A673 (cell line): Measurements from ENCODE around the gene SYTL3. TPM values are rescaled to one million over a fixed set of nuclear protein-coding genes. Genes with fewer than 3 reads are reported as not detected.

Experiments
- BruUV-seq: library from RNA; stranded (reverse); fragments of 400-500 nt; replicated peaks from 2 replicates; lab custom pipeline; 2021; lab: Mats Ljungman, UMichigan
- CTCF ChIA-PET: fragments of 300-600 bp; sonication (Branson Sonifier 250); formaldehyde crosslinking; loops from one replicate; lab custom pipeline; 2022; ENCODE audit warnings: antibody characterized with exemption; lab: Charles Lee
- POLR2A ChIA-PET: fragments of 300-600 bp; sonication (Branson Sonifier 250); formaldehyde crosslinking; loops from one replicate; lab custom pipeline; 2022; ENCODE audit warnings: antibody characterized with exemption; ENCODE audit not compliant: low non-redundant PET; lab: Charles Lee
- DNase-seq: peaks from one replicate; pipeline ENCODE4 v3.0.0-alpha.2; 2015; ENCODE audit warnings: low spot score
- H3K27ac ChIP-seq: fragments of 200-600 bp; sonication (generic); 2 replicates; pipeline ENCODE4 v1.5.1; 2016; ENCODE audit warnings: mixed run types, low read depth, mild to moderate bottlenecking, mixed read lengths, antibody characterized with exemption, low read length; ENCODE audit not compliant: poor library complexity, severe bottlenecking
- H3K27me3 ChIP-seq: fragments of 200-600 bp; sonication (generic); replicated peaks from 2 replicates; pipeline ENCODE4 v1.6.1; 2017; ENCODE audit warnings: mixed run types, low read depth, mild to moderate bottlenecking, mixed read lengths, antibody characterized with exemption, low read length; ENCODE audit not compliant: insufficient read depth, poor library complexity
- H3K36me3 ChIP-seq: fragments of 200-600 bp; sonication (generic); 2 replicates; pipeline ENCODE4 v1.6.1; 2016; ENCODE audit warnings: mixed run types, mild to moderate bottlenecking, mixed read lengths, antibody characterized with exemption, low read length; ENCODE audit not compliant: insufficient read depth, poor library complexity, severe bottlenecking
- H3K4me1 ChIP-seq: fragments of 200-600 bp; sonication (generic); 2 replicates; pipeline ENCODE4 v1.6.1; 2017; ENCODE audit warnings: mixed run types, mild to moderate bottlenecking, mixed read lengths, antibody characterized with exemption, low read length; ENCODE audit not compliant: insufficient read depth, poor library complexity, severe bottlenecking
- H3K4me3 ChIP-seq: fragments of 200-600 bp; sonication (generic); 2 replicates; pipeline ENCODE4 v1.5.1; 2016; ENCODE audit warnings: low read depth, mixed run types, mild to moderate bottlenecking, mixed read lengths, low read length; ENCODE audit not compliant: poor library complexity, severe bottlenecking
- H3K9me3 ChIP-seq: fragments of 200-600 bp; sonication (generic); 2 replicates; pipeline ENCODE4 v1.6.1; 2016; ENCODE audit warnings: mixed run types, low read depth, mild to moderate bottlenecking, mixed read lengths, antibody characterized with exemption, low read length; ENCODE audit not compliant: poor library complexity, severe bottlenecking
- CTCF ChIP-seq: fragments of 300-800, 200-600 bp; sonication (generic); conservative IDR thresholded peaks from 2 replicates; pipeline ENCODE4 v1.5.1; 2017; ENCODE audit warnings: low read depth, mild to moderate bottlenecking, antibody characterized with exemption, low read length, moderate library complexity, mixed read lengths
- EZH2 ChIP-seq: fragments of 200-600 bp; sonication (generic); IDR thresholded peaks from 2 replicates; pipeline ENCODE4 v1.6.1; 2017; ENCODE audit warnings: borderline replicate concordance, low read depth, mild to moderate bottlenecking, mixed read lengths, antibody characterized with exemption, low read length; ENCODE audit not compliant: poor library complexity, severe bottlenecking
- intact Hi-C: fragments of 100-400 bp; cut with micrococcal nuclease; formaldehyde crosslinking; loops from one replicate; pipeline ENCODE4 v1.10.0; 2022; ENCODE audit not compliant: unreplicated experiment
- total RNA-seq: library from RNA; stranded (reverse); gene quantifications from 2 replicates; pipeline ENCODE4 v1.2.3, GENCODE V29; 2021

SYTL3 gene
- total RNA-seq, 1 experiment from 2014 or later, result 0.82 TPM

DNA sequence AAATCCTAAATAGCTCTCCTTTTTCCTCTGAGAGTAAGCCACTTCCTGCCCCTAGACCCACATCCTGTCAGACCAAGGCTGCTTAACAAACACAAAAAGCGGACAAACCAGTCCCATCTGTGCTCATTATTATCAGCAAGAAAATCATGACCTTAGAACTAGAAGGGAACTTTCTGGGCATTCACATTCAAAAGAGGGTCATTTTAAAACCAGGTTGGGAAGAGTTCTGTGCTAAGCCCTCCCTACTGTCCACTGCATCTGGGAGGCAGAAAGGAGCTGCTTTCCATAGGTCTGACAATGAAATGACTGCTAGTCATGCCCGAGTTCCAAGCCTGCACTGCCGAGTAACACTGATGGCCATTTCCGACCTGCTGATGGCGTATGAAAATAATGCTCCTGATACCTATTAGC lies 153.9 kb downstream of the SYTL3 start:
- TF ChIP-seq CTCF (no peak), EZH2 (no peak)
- peak; percentile 39 for DNase-seq
- no peaks in the 10 kb centered on the region for H3K27me3 ChIP-seq
- BruUV-seq, result no TSS peak
- ChIA-PET CTCF (interaction anchor here (0.6 kb wide), 1 partner anchor 29 kb away, joined by 7 read pairs; no protein-coding TSS in a partner anchor), POLR2A (no interaction called here)
- H3K9me3 ChIP-seq, result no peaks in the 10 kb centered on the region
- no peaks in the 10 kb centered on the region for H3K36me3 ChIP-seq
- peaks cover 52% of the 10 kb centered on the region for H3K4me1 ChIP-seq
- H3K4me3 ChIP-seq, result no peak overlapping the region
- peak overlapping the region; percentile 64 for H3K27ac ChIP-seq
- intact Hi-C loops, result no loop called here

DNA sequence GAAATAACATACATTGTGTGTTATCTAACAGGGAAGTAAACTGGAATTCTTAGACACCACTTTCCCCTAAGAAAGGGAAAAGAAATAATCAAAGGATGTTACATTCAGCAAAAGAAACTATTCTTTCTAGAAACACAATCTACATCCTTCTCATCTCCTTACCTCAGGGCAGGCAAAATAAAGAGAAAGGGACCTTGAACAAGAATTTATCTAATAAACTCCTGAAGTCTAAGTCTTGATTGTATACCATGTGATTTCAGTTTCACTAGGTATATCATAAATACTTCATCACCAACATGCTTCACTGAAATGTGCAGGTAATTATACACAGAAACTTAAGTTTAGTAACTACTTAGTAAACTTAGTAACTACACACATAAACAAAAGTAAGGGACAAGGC lies 154.4 kb downstream of the SYTL3 start:
- intact Hi-C loops, result no loop called here
- TF ChIP-seq CTCF (no peak), EZH2 (no peak)
- no peak for DNase-seq
- CTCF ChIA-PET, result interaction anchor here (0.6 kb wide), 1 partner anchor 30 kb away, joined by 7 read pairs; no protein-coding TSS in a partner anchor
- POLR2A ChIA-PET, result no interaction called here
- no TSS peak for BruUV-seq
- Histone ChIP-seq H3K36me3 (peaks cover 3% of the 10 kb centered on the region), H3K4me1 (peaks cover 48% of the 10 kb centered on the region), H3K9me3 (no peaks in the 10 kb centered on the region), H3K27ac (peak overlapping the region; percentile 64), H3K4me3 (no peak overlapping the region), H3K27me3 (no peaks in the 10 kb centered on the region)

DNA sequence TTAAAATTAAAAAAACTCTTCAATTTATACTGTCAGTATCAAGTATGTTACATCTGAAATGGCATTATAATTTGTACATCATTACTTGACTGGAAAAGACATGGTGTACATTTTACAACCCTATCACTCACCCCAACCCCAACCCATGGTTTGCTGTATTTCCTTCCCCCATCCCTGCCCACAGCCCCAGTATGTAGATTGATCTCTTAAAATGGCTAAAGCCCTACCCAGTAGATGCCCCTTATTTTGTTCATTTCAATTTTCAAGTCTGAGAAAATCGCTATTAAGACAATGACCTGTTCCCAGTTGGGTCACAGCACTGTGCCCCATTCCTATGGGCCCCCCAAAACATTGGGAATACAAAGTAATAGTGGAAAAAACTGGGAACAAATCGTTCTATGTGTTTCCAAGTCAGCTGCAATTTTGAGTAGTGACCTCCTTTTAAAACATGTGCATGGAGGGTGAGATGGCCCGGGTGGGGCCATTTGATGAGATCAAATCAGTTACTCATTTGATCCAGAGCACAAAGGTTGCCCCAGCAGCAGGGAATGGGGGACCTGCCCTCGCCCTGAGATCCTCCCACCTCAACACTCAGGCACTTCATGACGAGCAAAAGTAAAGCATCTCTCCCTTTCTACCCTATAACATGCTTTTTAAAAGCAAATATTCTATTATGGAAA lies 156.0 kb downstream of the SYTL3 start:
- no peak overlapping the region for H3K4me3 ChIP-seq
- H3K36me3 ChIP-seq, result peaks cover 12% of the 10 kb centered on the region
- ChIA-PET POLR2A (no interaction called here), CTCF (no interaction called here)
- H3K4me1 ChIP-seq, result peaks cover 44% of the 10 kb centered on the region
- DNase-seq, result no peak
- H3K27me3 ChIP-seq, result no peaks in the 10 kb centered on the region
- no peak overlapping the region for H3K27ac ChIP-seq
- no peaks in the 10 kb centered on the region for H3K9me3 ChIP-seq
- TF ChIP-seq CTCF (no peak), EZH2 (no peak)
- intact Hi-C loops, result no loop called here
- no TSS peak for BruUV-seq
